HCT116 (cell line): ENCODE results near the gene RAPGEF6. TPM values are rescaled to one million over a fixed set of nuclear protein-coding genes. Genes with fewer than 3 reads are reported as not detected.

ENCODE experiments used
- ATAC-seq: fragments of 200-7000 bp; cut with Tn5 transposase; 2 replicates; pipeline ENCODE4 v1.9.1; 2020; ENCODE audit warnings: mild to moderate bottlenecking, moderate library complexity
- BruUV-seq: library from RNA; stranded (reverse); fragments of 400-500 nt; replicated peaks from 2 replicates; lab custom pipeline; 2021; lab: Mats Ljungman, UMichigan
- CTCF ChIA-PET: fragments of 300-600 bp; sonication (Branson Sonifier 250); formaldehyde crosslinking; loops from one replicate; lab custom pipeline; 2021; ENCODE audit warnings: antibody characterized with exemption; lab: Charles Lee
- POLR2A ChIA-PET: fragments of 300-600, 350-600 bp; sonication (Branson Sonifier 250); formaldehyde crosslinking; loops from one replicate; lab custom pipeline; 2021; ENCODE audit warnings: antibody characterized with exemption; lab: Charles Lee
- RAD21 ChIA-PET, 2 experiments: fragments of 300-600 bp; sonication (Branson Sonifier 250); formaldehyde crosslinking; loops; one replicate each; lab custom pipeline; 2023; ENCODE audit warnings: low total read pairs in 2 of 2; ENCODE audit not compliant: uncharacterized antibody in 2 of 2, unreplicated experiment in 2 of 2, low non-redundant PET in 1 of 2; lab: Charles Lee
- DNase-seq: peaks from one replicate; pipeline ENCODE4 v3.0.0-alpha.2; 2010; ENCODE audit warnings: low read depth, low spot score
- H2AFZ ChIP-seq: fragments of 200-600 bp; shearing (Covaris generic), sonication (generic); 2 replicates; pipeline ENCODE4 v1.6.1; 2017; ENCODE audit warnings: low read depth, mixed run types, mixed read lengths, antibody characterized with exemption, low read length; ENCODE audit not compliant: poor library complexity, severe bottlenecking
- H3K27ac ChIP-seq: 2 replicates; pipeline ENCODE4 v1.5.1; 2012; ENCODE audit warnings: low read depth, low read length
- H3K27me3 ChIP-seq: fragments of 200-600 bp; sonication (generic); 2 replicates; pipeline ENCODE4 v1.6.1; 2016; ENCODE audit warnings: mixed run types, low read length, mixed read lengths; ENCODE audit not compliant: insufficient read depth
- H3K36me3 ChIP-seq, 2 experiments: fragments of 200-500 bp in 1 of 2; fragments of 200-600 bp in 1 of 2; sonication (Bioruptor generic) in 1 of 2; sonication (generic) in 1 of 2; 2 replicates each; pipeline versions ENCODE4 v1.5.1 to v1.6.1; 2014 to 2016; ENCODE audit warnings: low read length in 2 of 2, inconsistent platforms in 1 of 2, mixed read lengths in 1 of 2, mixed run types in 1 of 2; ENCODE audit not compliant: insufficient read depth in 2 of 2, control insufficient read depth in 1 of 2
- H3K4me1 ChIP-seq, 2 experiments: fragments of 200-600 bp in 1 of 2; sonication (generic) in 1 of 2; 2 replicates each; pipeline versions ENCODE4 v1.5.1 to v1.6.1; 2012 to 2017; ENCODE audit warnings: low read length in 2 of 2, inconsistent platforms in 1 of 2, mild to moderate bottlenecking in 1 of 2, mixed read lengths in 1 of 2, mixed run types in 1 of 2, moderate library complexity in 1 of 2; ENCODE audit not compliant: insufficient read depth in 2 of 2, control insufficient read depth in 1 of 2
- H3K4me2 ChIP-seq: fragments of 200-600 bp; sonication (generic); 2 replicates; pipeline ENCODE4 v1.6.1; 2017; ENCODE audit warnings: mixed run types, low read length, mixed read lengths
- H3K4me3 ChIP-seq, 2 experiments: fragments of 200-600 bp in 1 of 2; sonication (generic) in 1 of 2; replicated peaks in 1 of 2; 2 replicates each; pipeline ENCODE4 v1.5.1; 2011 to 2016; ENCODE audit warnings: low read length in 2 of 2, control low read depth in 1 of 2, low read depth in 1 of 2, mild to moderate bottlenecking in 1 of 2, mixed read lengths in 1 of 2, mixed run types in 1 of 2
- H3K79me2 ChIP-seq: fragments of 200-600 bp; sonication (generic); 2 replicates; pipeline ENCODE4 v1.6.1; 2017; ENCODE audit warnings: mild to moderate bottlenecking, mixed run types, low read length, moderate library complexity, mixed read lengths; ENCODE audit not compliant: insufficient read depth
- H3K9ac ChIP-seq: fragments of 200-600 bp; sonication (generic); 2 replicates; pipeline ENCODE4 v1.6.1; 2016; ENCODE audit warnings: low read length, mixed read lengths
- H3K9me2 ChIP-seq: fragments of 200-600 bp; sonication (generic), shearing (Covaris generic); 2 replicates; pipeline ENCODE4 v1.6.1; 2017; ENCODE audit warnings: mixed run types, mild to moderate bottlenecking, moderate library complexity; ENCODE audit not compliant: insufficient read depth
- H3K9me3 ChIP-seq, 2 experiments: fragments of 200-500 bp in 1 of 2; fragments of 200-600 bp in 1 of 2; sonication (Bioruptor generic) in 1 of 2; sonication (generic) in 1 of 2; 2 replicates each; pipeline ENCODE4 v1.6.1; 2014 to 2017; ENCODE audit warnings: low read length in 2 of 2, mixed read lengths in 2 of 2, inconsistent platforms in 1 of 2, low read depth in 1 of 2, mild to moderate bottlenecking in 1 of 2, mixed run types in 1 of 2, moderate library complexity in 1 of 2; ENCODE audit not compliant: control insufficient read depth in 1 of 2, insufficient read depth in 1 of 2
- H4K20me1 ChIP-seq: fragments of 200-600 bp; sonication (generic), shearing (Covaris generic); 2 replicates; pipeline ENCODE4 v1.6.1; 2017; ENCODE audit warnings: mixed run types, mild to moderate bottlenecking, moderate library complexity; ENCODE audit not compliant: insufficient read depth
- CEBPB ChIP-seq: IDR thresholded peaks from 2 replicates; pipeline ENCODE4 v1.6.1; 2012; ENCODE audit warnings: low read depth
- CTCF ChIP-seq, 3 experiments: fragments of 200-600 bp in 1 of 3; sonication (generic) in 1 of 3; IDR thresholded peaks in 2 of 3; conservative IDR thresholded peaks in 1 of 3; 2 replicates each; pipeline ENCODE4 v1.5.1; 2012 to 2017; ENCODE audit warnings: low read depth in 2 of 3, low read length in 2 of 3, antibody characterized with exemption in 1 of 3, borderline replicate concordance in 1 of 3, control low read depth in 1 of 3, mild to moderate bottlenecking in 1 of 3, mixed read lengths in 1 of 3, mixed run types in 1 of 3, moderate library complexity in 1 of 3; ENCODE audit not compliant: insufficient read depth in 1 of 3
- EGR1 ChIP-seq: IDR thresholded peaks from 2 replicates; pipeline ENCODE4 v1.6.1; 2012; ENCODE audit warnings: low read depth
- ELF1 ChIP-seq: IDR thresholded peaks from 2 replicates; pipeline ENCODE4 v1.6.1; 2012; ENCODE audit warnings: low read depth, borderline replicate concordance
- EZH2 ChIP-seq: fragments of 200-600 bp; sonication (generic); IDR thresholded peaks from 2 replicates; pipeline ENCODE4 v1.6.1; 2017; ENCODE audit warnings: antibody characterized with exemption, mixed run types
- FOSL1 ChIP-seq: IDR thresholded peaks from 2 replicates; pipeline ENCODE4 v1.6.1; 2012; ENCODE audit warnings: low read depth
- MAX ChIP-seq: IDR thresholded peaks from 2 replicates; pipeline ENCODE4 v1.6.1; 2012
- POLR2A ChIP-seq: IDR thresholded peaks from 2 replicates; pipeline ENCODE4 v1.7.0; 2011; ENCODE audit warnings: borderline replicate concordance; ENCODE audit not compliant: insufficient read depth, insufficient read length; ENCODE audit errors: extremely low read depth
- POLR2AphosphoS5 ChIP-seq: IDR thresholded peaks from 2 replicates; pipeline ENCODE4 v1.6.1; 2011; ENCODE audit warnings: mild to moderate bottlenecking, low read depth, low read length, moderate library complexity
- REST ChIP-seq: IDR thresholded peaks from 2 replicates; pipeline ENCODE4 v1.6.1; 2012; ENCODE audit warnings: low read depth
- SIN3A ChIP-seq: IDR thresholded peaks from 2 replicates; pipeline ENCODE4 v1.6.1; 2012; ENCODE audit warnings: low read depth
- SP1 ChIP-seq: IDR thresholded peaks from 2 replicates; pipeline ENCODE4 v1.6.1; 2012; ENCODE audit warnings: low read depth
- SRF ChIP-seq: IDR thresholded peaks from 2 replicates; pipeline ENCODE4 v1.6.1; 2012; ENCODE audit warnings: low read depth
- TCF7L2 ChIP-seq: IDR thresholded peaks from 2 replicates; pipeline ENCODE4 v1.7.0; 2011; ENCODE audit warnings: borderline replicate concordance, inconsistent platforms; ENCODE audit not compliant: insufficient read depth, insufficient read length; ENCODE audit errors: extremely low read depth
- ZBTB33 ChIP-seq: IDR thresholded peaks from 2 replicates; pipeline ENCODE4 v1.6.1; 2011; ENCODE audit warnings: mild to moderate bottlenecking, low read length, moderate library complexity; ENCODE audit not compliant: insufficient replicate concordance; ENCODE audit errors: extremely low read depth
- ZFX ChIP-seq: fragments of 450-650 bp; IDR thresholded peaks from 2 replicates; pipeline ENCODE4 v1.6.1; 2017
- ZNF274 ChIP-seq: fragments of 200-500 bp; sonication (Bioruptor generic); IDR thresholded peaks from 2 replicates; pipeline ENCODE4 v1.6.1; 2014; ENCODE audit warnings: mild to moderate bottlenecking, low read depth, low read length, inconsistent platforms
- intact Hi-C: fragments of 100-400 bp; cut with micrococcal nuclease; formaldehyde crosslinking; loops from 2 replicates; pipeline ENCODE4 v1.10.0; 2022
- total RNA-seq: library from RNA; stranded (reverse); gene quantifications from one replicate; pipeline ENCODE4 v1.2.1, GENCODE V29; 2021; ENCODE audit not compliant: unreplicated experiment
- TF ChIP-seq, protein P1 (sequence below): IDR thresholded peaks from 2 replicates; pipeline ENCODE4 v1.6.1; 2012

Gene RAPGEF6
- total RNA-seq, 1 experiment from 2014 or later, result 18.4 TPM

- DNase-seq (no peak), ATAC-seq (no peak)
- Histone ChIP-seq H2AFZ (no peak overlapping the region), H3K9ac (no peak overlapping the region), H3K27me3 (no peaks in the 10 kb centered on the region), H3K9me3 (no peaks in the 10 kb centered on the region), H3K9me2 (no peaks in the 10 kb centered on the region), H3K4me2 (no peak overlapping the region), H3K36me3 (no peaks in the 10 kb centered on the region), H3K27ac (no peak overlapping the region), H3K4me3 (no peak overlapping the region), H4K20me1 (no peaks in the 10 kb centered on the region), H3K79me2 (peaks cover 23% of the 10 kb centered on the region), H3K4me1 (peaks cover 5 to 18% of the 10 kb centered on the region in 2 experiments; a peak in 3 of 4 replicates)
- CTCF ChIA-PET, result no interaction called here
- TF ChIP-seq, protein P1, sequence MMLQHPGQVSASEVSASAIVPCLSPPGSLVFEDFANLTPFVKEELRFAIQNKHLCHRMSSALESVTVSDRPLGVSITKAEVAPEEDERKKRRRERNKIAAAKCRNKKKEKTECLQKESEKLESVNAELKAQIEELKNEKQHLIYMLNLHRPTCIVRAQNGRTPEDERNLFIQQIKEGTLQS, result no peak
- no peak for TF ChIP-seq POLR2AphosphoS5
- TF ChIP-seq ZNF274, result no peak
- no peak for TF ChIP-seq SP1
- no peak for TF ChIP-seq FOSL1
- no peak for TF ChIP-seq ELF1
- TF ChIP-seq REST, result no peak
- no peak for TF ChIP-seq ZBTB33
- no peak for TF ChIP-seq EZH2
- no peak for TF ChIP-seq POLR2A
- no peak for TF ChIP-seq CEBPB
- TF ChIP-seq CTCF (IDR thresholded peaks at IDR 0.05 in 2 of 3, conservative IDR thresholded peaks at IDR 0.05 in 1 of 3; ENCODE audit: borderline replicate concordance in 1 of 3, insufficient read depth in 1 of 3, low read depth in 2 of 3, low read length in 2 of 3), result no peak
- no peak for TF ChIP-seq MAX
- no peak for TF ChIP-seq ZFX
- TF ChIP-seq EGR1, result no peak
- no peak for TF ChIP-seq TCF7L2
- TF ChIP-seq SRF, result no peak
- no peak for TF ChIP-seq SIN3A
- BruUV-seq, result no TSS peak
- POLR2A ChIA-PET, result no interaction called here
- intact Hi-C loops, result no loop called here
- RAD21 ChIA-PET, result no interaction called here
These were observed 2.7 kb upstream of the RAPGEF6 start for GRCh38 chr5:131637694-131638093.
